Adrenal gland (tissue), 12 donors: Measurements from ENCODE around the gene NHSL2. TPM values are rescaled to one million over a fixed set of nuclear protein-coding genes. Genes with fewer than 3 reads are reported as not detected.
A peak's percentile ranks its signal among the peaks of the same experiment; 100 is the strongest.
"Not testable (repeated sequence)": the region's sequence is repeated elsewhere in the genome, so short reads cannot be mapped to it uniquely, and the experiment has no call there.

Source experiments
- DNase-seq, 7 donors: peaks; one replicate each; pipeline ENCODE4 v3.0.0-alpha.2; 2019 to 2020
- H3K27ac ChIP-seq, 5 donors: fragments of 200-600 bp; sonication (generic) in 4 of 5; 1 replicate in 3 of 5; 2 replicates in 2 of 5; pipeline versions ENCODE4 v1.5.1 to v1.8.0; 2016 to 2020; ENCODE audit warnings: mild to moderate bottlenecking in 1 of 5
- H3K27me3 ChIP-seq: fragments of 200-600 bp; 2 replicates; pipeline ENCODE4 v1.8.0; 2021
- H3K36me3 ChIP-seq, 2 donors: fragments of 200-600 bp; replicated peaks in 1 of 2; 1 replicate in 1 of 2; 2 replicates in 1 of 2; pipeline versions ENCODE4 v1.5.1 to v1.8.0; 2018 to 2022
- H3K4me1 ChIP-seq, 2 donors: fragments of 200-600 bp; replicated peaks in 1 of 2; 1 replicate in 1 of 2; 2 replicates in 1 of 2; pipeline versions ENCODE4 v1.5.1 to v1.8.0; 2018 to 2021
- H3K4me3 ChIP-seq, 4 donors: fragments of 200-600 bp; sonication (generic) in 3 of 4; one replicate each; pipeline ENCODE4 v1.5.1; 2016 to 2018
- H3K9me3 ChIP-seq, 3 donors: fragments of 200-600 bp; sonication (generic) in 1 of 3; replicated peaks in 1 of 3; 1 replicate in 2 of 3; 2 replicates in 1 of 3; pipeline versions ENCODE4 v1.5.1 to v1.8.0; 2016 to 2021
- POLR2A ChIP-seq, 2 donors: fragments of 450-650 bp; IDR thresholded peaks; one replicate each; pipeline ENCODE4 v1.6.1; 2017; ENCODE audit warnings: antibody characterized with exemption in 2 of 2, mild to moderate bottlenecking in 2 of 2, moderate library complexity in 1 of 2
- WGBS, 4 donors: extraction: QIAGEN DNeasy Blood & Tissue Kit in 2 of 4; methylation state at CpG; one replicate each; pipeline versions ENCODE4 v1.1.5 to v1.1.7; 2013 to 2017; 5-methylcytosine and 5-hydroxymethylcytosine counted together
- intact Hi-C, 2 donors: fragments of 100-400 bp; cut with DNase I; formaldehyde crosslinking; loops; one replicate each; pipeline versions ENCODE4 v1.14.1 to v1.15.0; 2022 to 2023
- polyA plus RNA-seq, 3 donors: library from polyadenylated mRNA; stranded (reverse); fragments of 200-250 nt in 2 of 3; fragments of 350-450 nt in 1 of 3; fragmentation: Illumina TruSeq in 1 of 3; extraction: RNeasy Lipid Tissue Mini Kit (QIAGEN cat#74804) in 1 of 3; gene quantifications; one replicate each; pipeline ENCODE4 v1.2.3, GENCODE V29; 2013 to 2014
- total RNA-seq, 9 donors: library from RNA; depleted of rRNA in 4 of 9; stranded (reverse); fragments of >200 nt in 4 of 9; fragments of 120-200 nt in 1 of 9; fragmentation: NEBNext Ultra II Directional in 1 of 9; extraction: Animal tissue kit (Norgen Biotek cat#: 25700) in 1 of 9; gene quantifications; one replicate each; pipeline versions ENCODE4 v1.1.0 to v1.2.4, GENCODE V29; 2013 to 2023
- TF ChIP-seq, protein P1 (sequence below), 6 experiments: fragments of 450-650 bp in 4 of 6; fragments of 200-600 bp in 2 of 6; sonication (generic) in 1 of 6; IDR thresholded peaks; 1 replicate in 5 of 6; 2 replicates in 1 of 6; pipeline versions ENCODE4 v1.5.1 to v1.8.0; 2016 to 2021; ENCODE audit warnings: antibody characterized with exemption in 6 of 6, mild to moderate bottlenecking in 2 of 6, moderate library complexity in 1 of 6
- donor health status: healthy with polysubstance abuse.
- donor health status: Bipolar disorder and iron deficiency.
- donor health status: DM: yes; HTN: yes; CAD: no.
- donor health status: DM: no; HTN: no; CAD: no.
- donor health status: DM: no; HTN: no; CAD: no.
- donor health status: DM: yes; HTN: yes; CAD: no.

NHSL2 gene
- total and polyA plus RNA-seq, 12 donors = 1.3 to 18.2 (median 4.8) TPM

- no peak for DNase-seq
- Histone ChIP-seq H3K9me3 (no peaks in the 10 kb centered on the region), H3K4me1 (no peaks in the 10 kb centered on the region), H3K36me3 (no peaks in the 10 kb centered on the region), H3K27me3 (peaks cover 5% of the 10 kb centered on the region), H3K27ac (no peak overlapping the region), H3K4me3 (no peak overlapping the region)
- 63 to 82% (median 71%) methylated on average over 4 of the region's 4 CpGs for WGBS, 4 donors
- intact Hi-C loops = no loop called here
- TF ChIP-seq POLR2A (IDR thresholded peaks at IDR 0.05) = no peak
- TF ChIP-seq, protein P1, sequence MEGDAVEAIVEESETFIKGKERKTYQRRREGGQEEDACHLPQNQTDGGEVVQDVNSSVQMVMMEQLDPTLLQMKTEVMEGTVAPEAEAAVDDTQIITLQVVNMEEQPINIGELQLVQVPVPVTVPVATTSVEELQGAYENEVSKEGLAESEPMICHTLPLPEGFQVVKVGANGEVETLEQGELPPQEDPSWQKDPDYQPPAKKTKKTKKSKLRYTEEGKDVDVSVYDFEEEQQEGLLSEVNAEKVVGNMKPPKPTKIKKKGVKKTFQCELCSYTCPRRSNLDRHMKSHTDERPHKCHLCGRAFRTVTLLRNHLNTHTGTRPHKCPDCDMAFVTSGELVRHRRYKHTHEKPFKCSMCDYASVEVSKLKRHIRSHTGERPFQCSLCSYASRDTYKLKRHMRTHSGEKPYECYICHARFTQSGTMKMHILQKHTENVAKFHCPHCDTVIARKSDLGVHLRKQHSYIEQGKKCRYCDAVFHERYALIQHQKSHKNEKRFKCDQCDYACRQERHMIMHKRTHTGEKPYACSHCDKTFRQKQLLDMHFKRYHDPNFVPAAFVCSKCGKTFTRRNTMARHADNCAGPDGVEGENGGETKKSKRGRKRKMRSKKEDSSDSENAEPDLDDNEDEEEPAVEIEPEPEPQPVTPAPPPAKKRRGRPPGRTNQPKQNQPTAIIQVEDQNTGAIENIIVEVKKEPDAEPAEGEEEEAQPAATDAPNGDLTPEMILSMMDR (IDR thresholded peaks at IDR 0.05) = no peak
Measured at GRCh38 chrX:72165551-72165950, 254.9 kb downstream of the NHSL2 start.

DNA sequence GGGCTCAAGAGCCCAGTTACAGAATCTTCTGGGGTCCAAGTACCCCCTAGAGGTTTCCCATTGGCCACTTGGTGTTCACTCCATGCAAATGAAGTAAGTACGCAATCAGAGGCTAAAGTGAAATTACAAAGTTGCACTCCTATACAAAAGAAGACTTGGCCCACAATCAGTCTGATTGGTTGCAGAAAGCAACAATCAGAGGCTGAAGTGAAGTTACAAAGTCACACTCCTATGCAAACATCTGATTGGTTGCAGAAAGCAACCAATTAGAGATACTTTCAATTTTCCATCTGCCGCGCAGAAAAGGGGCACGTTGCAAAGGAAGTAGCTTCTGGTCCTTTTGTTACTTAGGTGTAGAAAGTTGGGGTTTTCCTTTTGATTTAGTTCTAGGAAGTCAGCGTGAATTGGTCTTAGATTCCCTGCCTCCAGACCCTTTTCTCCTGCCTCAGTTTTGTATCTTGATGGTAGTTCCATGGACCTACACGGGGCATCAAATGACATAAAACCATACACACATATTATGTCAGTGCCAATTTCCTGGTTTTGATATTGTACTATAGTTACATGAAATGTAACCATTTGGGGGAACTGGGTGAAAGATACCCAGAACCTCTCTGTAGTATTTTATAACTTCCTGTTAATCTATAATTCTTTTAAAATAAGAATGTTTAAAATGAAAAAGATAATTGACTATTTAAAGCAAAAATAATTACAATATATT lies 258.5 kb downstream of the NHSL2 start:
- DNase-seq = peak in 2 of 7 donors; percentile 8 to 17
- Histone ChIP-seq H3K9me3 (no peaks in the 10 kb centered on the region), H3K4me3 (peak overlapping the region in 1 of 4 donors; percentile 23)

DNA sequence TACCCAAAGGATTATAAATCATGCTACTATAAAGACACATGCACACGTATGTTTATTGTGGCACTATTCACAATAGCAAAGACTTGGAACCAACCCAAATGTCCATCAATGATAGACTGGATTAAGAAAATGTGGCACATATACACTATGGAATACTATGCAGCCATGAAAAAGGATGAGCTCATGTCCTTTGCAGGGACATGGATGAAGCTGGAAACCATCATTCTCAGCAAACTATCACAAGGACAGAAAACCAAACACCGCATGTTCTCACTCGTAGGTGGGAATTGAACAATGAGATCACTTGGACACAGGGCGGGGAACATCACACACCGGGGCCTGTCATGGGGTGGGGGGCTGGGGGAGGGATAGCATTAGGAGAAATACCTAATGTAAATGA lies 265.6 kb downstream of the NHSL2 start:
- H3K4me3 ChIP-seq, H3K27me3 ChIP-seq, H3K4me1 ChIP-seq, intact Hi-C loops, H3K36me3 ChIP-seq, H3K27ac ChIP-seq, H3K9me3 ChIP-seq, DNase-seq: not testable (repeated sequence)
- WGBS, 4 donors = 83 to 100% (median 90%) methylated on average over 1 to 5 of the region's 5 CpGs

More for the DNA sequence above, 258.5 kb downstream of the NHSL2 start:
- peak overlapping the region in 1 of 5 donors; percentile 17 for H3K27ac ChIP-seq
- no peaks in the 10 kb centered on the region for H3K36me3 ChIP-seq
- H3K4me1 ChIP-seq = no peaks in the 10 kb centered on the region
- 49 to 75% (median 68%) methylated on average over 6 of the region's 6 CpGs for WGBS, 4 donors
- intact Hi-C loops = no loop called here
- no peak for TF ChIP-seq POLR2A (IDR thresholded peaks at IDR 0.05)
- TF ChIP-seq, protein P1 (IDR thresholded peaks at IDR 0.05) = no peak
- peaks cover 5% of the 10 kb centered on the region for H3K27me3 ChIP-seq

DNA sequence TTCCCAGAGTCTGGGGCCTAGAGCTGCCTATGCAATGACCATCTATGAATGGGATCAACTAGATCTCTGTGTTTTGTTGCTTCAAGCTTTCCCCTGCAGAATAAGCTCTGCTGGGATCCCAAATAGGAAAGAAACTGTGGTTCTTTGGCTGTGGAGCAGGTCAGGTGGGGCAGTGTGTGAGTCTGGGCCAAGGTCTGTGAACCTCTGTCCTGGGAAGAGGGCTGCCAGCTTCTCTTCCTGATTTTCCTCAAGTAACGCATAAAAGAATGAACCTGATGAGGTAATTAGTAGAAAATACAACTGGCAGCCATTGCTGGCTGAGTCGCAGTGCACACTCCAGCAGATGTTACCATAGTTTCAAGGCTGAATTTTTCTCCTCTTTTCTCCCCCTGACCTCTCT lies 266.3 kb downstream of the NHSL2 start:
- intact Hi-C loops = no loop called here
- WGBS, 4 donors = 53 to 63% (median 58%) methylated on average over 2 of the region's 2 CpGs
- H3K9me3 ChIP-seq = no peaks in the 10 kb centered on the region
- H3K27me3 ChIP-seq = no peaks in the 10 kb centered on the region
- TF ChIP-seq, protein P1 (IDR thresholded peaks at IDR 0.05) = no peak
- no peak for TF ChIP-seq POLR2A (IDR thresholded peaks at IDR 0.05)
- DNase-seq = peak in 1 of 7 donors; percentile 5
- no peak overlapping the region for H3K4me3 ChIP-seq
- no peaks in the 10 kb centered on the region for H3K4me1 ChIP-seq
- no peaks in the 10 kb centered on the region for H3K36me3 ChIP-seq
- no peak overlapping the region for H3K27ac ChIP-seq

DNA sequence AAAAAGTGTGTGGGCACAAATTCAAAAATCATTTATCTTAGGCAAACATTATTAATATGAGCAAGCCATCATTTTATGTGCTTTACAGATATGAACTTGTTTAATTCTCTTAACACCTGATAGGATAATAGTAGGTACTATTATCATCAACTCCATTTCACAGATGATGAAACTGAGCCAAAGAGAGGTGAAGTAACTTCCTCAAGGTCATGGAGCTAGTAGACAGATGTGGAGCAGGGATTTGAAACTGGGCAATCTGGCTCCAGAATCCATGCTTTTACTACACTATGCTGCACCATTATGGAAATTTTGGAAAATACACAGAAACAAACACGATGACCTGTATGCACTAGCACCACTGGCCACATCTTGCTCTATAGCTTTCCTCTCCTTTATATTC lies 269.9 kb downstream of the NHSL2 start:
- peaks cover 5 to 10% of the 10 kb centered on the region in 2 donors for H3K4me1 ChIP-seq
- TF ChIP-seq POLR2A (IDR thresholded peaks at IDR 0.05) = no peak
- TF ChIP-seq, protein P1 (IDR thresholded peaks at IDR 0.05) = no peak
- no peaks in the 10 kb centered on the region for H3K27me3 ChIP-seq
- intact Hi-C loops = no loop called here
- H3K27ac ChIP-seq = peak overlapping the region in 2 of 5 donors; percentile 80 to 84
- WGBS, 4 donors = 33 to 52% (median 38%) methylated on average over 1 of the region's 1 CpG
- peak overlapping the region in 2 of 4 donors; percentile 45 to 60 for H3K4me3 ChIP-seq
- no peaks in the 10 kb centered on the region for H3K9me3 ChIP-seq
- no peak for DNase-seq
- H3K36me3 ChIP-seq = no peaks in the 10 kb centered on the region
